Kidney epithelial cell (primary cell): ENCODE results near the gene DRGX. TPM values are rescaled to one million over a fixed set of nuclear protein-coding genes. Genes with fewer than 3 reads are reported as not detected.

Experiments used
- DNase-seq: peaks from one replicate; pipeline ENCODE4 v3.0.0-alpha.2; 2010; ENCODE audit warnings: low read depth
- H3K27me3 ChIP-seq: 2 replicates; pipeline ENCODE4 v1.6.0; 2011; ENCODE audit warnings: low read length; ENCODE audit not compliant: control insufficient read depth, insufficient read depth
- H3K36me3 ChIP-seq: 2 replicates; pipeline ENCODE4 v1.5.1; 2011; ENCODE audit warnings: low read length; ENCODE audit not compliant: control insufficient read depth, insufficient read depth
- H3K4me3 ChIP-seq: 2 replicates; pipeline ENCODE4 v1.5.1; 2011; ENCODE audit warnings: low read depth, mild to moderate bottlenecking, control low read depth, low read length
- CTCF ChIP-seq: IDR thresholded peaks from 2 replicates; pipeline ENCODE4 v1.5.1; 2011; ENCODE audit warnings: mild to moderate bottlenecking, moderate library complexity, low read length, control low read depth, inconsistent platforms; ENCODE audit not compliant: insufficient read depth, poor library complexity, severe bottlenecking
- total RNA-seq: library from RNA; depleted of rRNA; stranded (reverse); fragments of >200 nt; gene quantifications from 2 replicates; pipeline ENCODE4 v1.2.3, GENCODE V29; 2015

The DRGX gene
- total RNA-seq, 1 donor from 2014 or later: not detected

GRCh38 chr10:49361735-49362568 lies 33.9 kb downstream of the DRGX start:
- TF ChIP-seq CTCF: no peak
- no peaks in the 10 kb centered on the region for H3K27me3 ChIP-seq
- no peak for DNase-seq
- H3K36me3 ChIP-seq: no peaks in the 10 kb centered on the region
- no peak overlapping the region for H3K4me3 ChIP-seq

- Histone ChIP-seq H3K36me3 (no peaks in the 10 kb centered on the region), H3K27me3 (no peaks in the 10 kb centered on the region), H3K4me3 (no peak overlapping the region)
- no peak for DNase-seq
- no peak for TF ChIP-seq CTCF
Observed at GRCh38 chr10:49361178-49361554, 34.7 kb downstream of the DRGX start.

DNA sequence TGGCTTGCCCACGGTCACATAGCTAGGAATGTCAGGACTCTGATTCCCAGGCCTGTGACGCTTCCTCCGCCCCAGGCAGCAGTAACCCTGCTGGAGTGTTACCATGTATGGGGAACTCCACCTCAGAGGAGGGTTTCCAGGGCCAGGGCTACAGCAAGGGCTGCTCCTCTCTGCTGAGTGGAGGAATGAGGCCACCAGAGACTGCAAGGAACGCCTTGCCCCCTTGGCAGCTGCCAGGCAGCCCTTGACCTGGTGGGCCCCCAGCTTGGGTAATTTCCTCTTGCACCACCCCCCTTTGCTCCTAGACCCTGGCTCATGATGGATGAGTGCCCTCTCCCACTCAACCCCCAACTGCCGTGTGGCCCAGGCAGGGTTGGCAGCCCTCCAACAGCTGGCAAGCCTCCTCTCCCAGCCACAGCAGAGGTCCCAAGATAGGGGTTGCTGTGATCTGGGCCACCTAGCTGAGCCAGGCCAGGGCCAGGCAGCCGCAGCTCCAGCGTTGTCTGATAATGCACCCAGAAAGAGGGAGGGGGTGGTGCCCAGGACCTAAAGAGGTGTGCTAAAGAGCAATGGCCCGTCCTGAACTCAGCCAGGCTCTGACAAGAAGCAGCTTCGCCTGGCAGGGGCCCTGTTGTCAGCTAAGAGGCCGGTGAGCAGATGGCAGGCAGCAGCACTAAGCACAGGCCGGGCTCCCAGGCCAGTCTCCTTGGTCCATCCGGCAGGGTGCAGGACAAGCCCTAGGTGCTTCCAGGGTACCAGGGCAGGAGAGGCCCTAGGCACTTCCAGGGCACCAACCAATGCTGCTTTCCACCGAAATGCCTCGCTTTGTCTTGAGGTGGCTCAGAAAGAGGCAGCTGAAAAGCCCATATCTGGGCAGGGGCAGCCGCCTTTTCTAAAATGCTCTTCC lies 35.4 kb downstream of the DRGX start:
- TF ChIP-seq CTCF: no peak
- DNase-seq: no peak

GRCh38 chr10:49359349-49360270 lies 36.3 kb downstream of the DRGX start:
- TF ChIP-seq CTCF: no peak
- H3K4me3 ChIP-seq: no peak overlapping the region
- H3K36me3 ChIP-seq: no peaks in the 10 kb centered on the region
- no peak for DNase-seq
- H3K27me3 ChIP-seq: no peaks in the 10 kb centered on the region

More for the DNA sequence above, 35.4 kb downstream of the DRGX start:
- no peaks in the 10 kb centered on the region for H3K36me3 ChIP-seq
- no peaks in the 10 kb centered on the region for H3K27me3 ChIP-seq
- no peak overlapping the region for H3K4me3 ChIP-seq

- Histone ChIP-seq H3K4me3 (no peak overlapping the region), H3K36me3 (no peaks in the 10 kb centered on the region), H3K27me3 (no peaks in the 10 kb centered on the region)
- no peak for TF ChIP-seq CTCF
- no peak for DNase-seq
Observed at GRCh38 chr10:49357910-49358309, 38.0 kb downstream of the DRGX start.
